HepG2 (cell line): ENCODE results near the gene ZMIZ1. TPM values are rescaled to one million over a fixed set of nuclear protein-coding genes. Genes with fewer than 3 reads are reported as not detected.

ENCODE experiments used
- ATRX ChIP-seq: sonication (generic); formaldehyde crosslinking; IDR thresholded peaks from 2 replicates; pipeline ENCODE4 v1.4.0; 2020; ENCODE audit warnings: missing genetic modification reagents, borderline replicate concordance
- CBX5 ChIP-seq: sonication (generic); formaldehyde crosslinking; IDR thresholded peaks from 2 replicates; pipeline ENCODE4 v1.4.0; 2020; ENCODE audit warnings: missing genetic modification reagents, borderline replicate concordance
- FOXM1 ChIP-seq: sonication (generic); formaldehyde crosslinking; IDR thresholded peaks from 2 replicates; pipeline ENCODE4 v1.5.0; 2020; ENCODE audit warnings: missing genetic modification reagents
- HMGA1 ChIP-seq: sonication (generic); formaldehyde crosslinking; conservative IDR thresholded peaks from 2 replicates; pipeline ENCODE4 v1.4.0; 2020; ENCODE audit warnings: missing genetic modification reagents
- JARID2 ChIP-seq: sonication (generic); formaldehyde crosslinking; IDR thresholded peaks from 2 replicates; pipeline ENCODE4 v1.8.1; 2023; ENCODE audit warnings: missing genetic modification reagents, inconsistent platforms; ENCODE audit not compliant: insufficient replicate concordance
- POLR2AphosphoS2 ChIP-seq: IDR thresholded peaks from 2 replicates; pipeline ENCODE4 v1.6.1; 2011; ENCODE audit warnings: low read depth, low read length, improper control_type of control experiment
- RFX5 ChIP-seq: IDR thresholded peaks from 2 replicates; pipeline ENCODE4 v1.6.1; 2011; ENCODE audit warnings: low read depth, low read length, improper control_type of control experiment
- STAG1 ChIP-seq: sonication (generic); formaldehyde crosslinking; IDR thresholded peaks from 2 replicates; pipeline ENCODE4 v1.4.0; 2020; ENCODE audit warnings: missing genetic modification reagents
- TBX3 ChIP-seq: fragments of 450-650 bp; IDR thresholded peaks from 2 replicates; pipeline ENCODE4 v1.6.1; 2017; ENCODE audit warnings: antibody characterized with exemption, mild to moderate bottlenecking, inconsistent platforms, borderline replicate concordance
- TRAFD1 ChIP-seq: sonication (generic); formaldehyde crosslinking; IDR thresholded peaks from 2 replicates; pipeline ENCODE4 v1.5.1; 2020; ENCODE audit warnings: missing genetic modification reagents, mild to moderate bottlenecking, borderline replicate concordance
- WIZ ChIP-seq: sonication (generic); formaldehyde crosslinking; IDR thresholded peaks from 2 replicates; pipeline ENCODE4 v1.5.1; 2020; ENCODE audit warnings: mild to moderate bottlenecking, missing genetic modification reagents
- ZBTB38 ChIP-seq: sonication (generic); formaldehyde crosslinking; IDR thresholded peaks from 2 replicates; pipeline ENCODE4 v1.5.1; 2020; ENCODE audit warnings: mild to moderate bottlenecking, missing genetic modification reagents
- ZFY ChIP-seq: sonication (generic); formaldehyde crosslinking; IDR thresholded peaks from 2 replicates; pipeline ENCODE4 v1.4.0; 2020; ENCODE audit warnings: missing genetic modification reagents
- ZNF121 ChIP-seq: sonication (generic); formaldehyde crosslinking; IDR thresholded peaks from 2 replicates; pipeline ENCODE4 v1.5.0; 2020; ENCODE audit warnings: mild to moderate bottlenecking, missing genetic modification reagents
- ZNF160 ChIP-seq: sonication (generic); formaldehyde crosslinking; IDR thresholded peaks from 2 replicates; pipeline ENCODE4 v1.8.0; 2022; ENCODE audit warnings: mild to moderate bottlenecking, inconsistent platforms, missing genetic modification reagents
- ZNF280D ChIP-seq: sonication (generic); formaldehyde crosslinking; IDR thresholded peaks from 2 replicates; pipeline ENCODE4 v1.5.1; 2020; ENCODE audit warnings: mild to moderate bottlenecking, missing genetic modification reagents
- ZNF674 ChIP-seq: sonication (generic); formaldehyde crosslinking; IDR thresholded peaks from 2 replicates; pipeline ENCODE4 v1.5.0; 2020; ENCODE audit warnings: low read depth, mild to moderate bottlenecking, missing genetic modification reagents
- ZNF703 ChIP-seq: sonication (generic); formaldehyde crosslinking; IDR thresholded peaks from 2 replicates; pipeline ENCODE4 v1.5.1; 2020; ENCODE audit warnings: missing genetic modification reagents, mild to moderate bottlenecking, moderate library complexity, borderline replicate concordance
- polyA plus RNA-seq, 8 experiments: library from polyadenylated mRNA; depleted of rRNA in 3 of 8; stranded (reverse) in 7 of 8; unstranded in 1 of 8; fragments of >200 nt; fragmentation: Illumina TruSeq in 4 of 8; extraction: Trizol in 4 of 8; gene quantifications; 2 replicates each; pipeline versions ENCODE4 v1.2.1 to v1.2.3, GENCODE V29; 2011 to 2016; ENCODE audit warnings: low read depth in 4 of 8, missing spikeins in 1 of 8, mixed read lengths in 1 of 8; ENCODE audit not compliant: insufficient read depth in 1 of 8
- total RNA-seq, 5 experiments: library from RNA; depleted of rRNA; stranded (reverse); fragments of >200 nt; fragmentation: Illumina TruSeq; extraction: Trizol; gene quantifications; 2 replicates each; pipeline ENCODE4 v1.2.3, GENCODE V29; 2016; ENCODE audit warnings: low read depth in 1 of 5
- TF ChIP-seq, protein P1 (sequence below): sonication (generic); formaldehyde crosslinking; IDR thresholded peaks from 2 replicates; pipeline ENCODE4 v1.4.0; 2020; ENCODE audit warnings: missing genetic modification reagents, borderline replicate concordance
- TF ChIP-seq, protein P2 (sequence below): sonication (generic); formaldehyde crosslinking; IDR thresholded peaks from 2 replicates; pipeline ENCODE4 v1.5.0; 2020; ENCODE audit warnings: missing genetic modification reagents, mild to moderate bottlenecking, borderline replicate concordance

The ZMIZ1 gene
- total and polyA plus RNA-seq, 2 of the 13 experiments (the other 11 are each of a cell fraction or from before 2014, with no cell fraction given): 5.3 to 10.2 TPM

DNA sequence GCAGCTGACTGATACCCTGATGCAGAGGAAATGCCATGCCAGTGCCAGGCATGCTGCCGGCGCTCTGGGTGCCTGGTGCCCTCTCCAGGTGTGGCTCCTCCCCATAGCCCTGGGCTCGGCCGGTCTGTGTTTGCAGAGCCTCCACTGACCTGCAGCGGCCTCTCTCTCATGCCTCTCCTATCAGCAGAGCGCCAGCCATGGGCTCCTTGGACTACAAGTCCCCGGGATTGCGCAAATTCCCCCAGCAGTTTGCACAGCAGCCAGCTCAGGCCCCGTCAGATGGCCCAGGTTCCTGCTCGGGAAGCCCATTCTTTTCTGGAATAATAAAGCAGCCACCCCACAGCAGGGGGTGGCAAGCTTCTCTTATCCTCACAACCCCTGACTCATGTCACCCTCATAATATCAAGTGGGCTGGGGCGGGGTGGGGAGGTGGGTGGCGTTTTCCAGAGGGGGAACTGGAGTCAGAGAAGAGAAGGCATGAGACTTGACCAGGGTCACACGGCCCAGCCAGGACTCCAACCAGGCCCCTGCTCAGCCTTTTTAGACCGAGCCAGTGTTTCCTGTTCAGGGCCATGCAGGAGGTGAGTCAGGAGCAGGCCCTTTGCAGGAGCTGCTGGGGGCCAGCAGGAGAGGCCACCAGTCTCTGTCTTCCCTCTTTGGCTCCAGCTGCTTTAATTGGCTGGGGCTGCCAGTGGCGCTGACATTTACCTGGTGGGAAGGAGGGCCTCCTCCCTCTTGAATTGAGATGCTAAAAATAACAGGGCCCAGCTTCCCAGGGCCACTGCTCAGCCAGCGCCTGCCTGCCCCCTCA lies 58.6 kb downstream of the ZMIZ1 start (continued):
- peak; percentile 40; the same call in 1 of the 2 replicates for TF ChIP-seq CBX5 (CRISPR knock-in tag)
- TF ChIP-seq ZFY: peak; percentile 66
- TF ChIP-seq, protein P1, sequence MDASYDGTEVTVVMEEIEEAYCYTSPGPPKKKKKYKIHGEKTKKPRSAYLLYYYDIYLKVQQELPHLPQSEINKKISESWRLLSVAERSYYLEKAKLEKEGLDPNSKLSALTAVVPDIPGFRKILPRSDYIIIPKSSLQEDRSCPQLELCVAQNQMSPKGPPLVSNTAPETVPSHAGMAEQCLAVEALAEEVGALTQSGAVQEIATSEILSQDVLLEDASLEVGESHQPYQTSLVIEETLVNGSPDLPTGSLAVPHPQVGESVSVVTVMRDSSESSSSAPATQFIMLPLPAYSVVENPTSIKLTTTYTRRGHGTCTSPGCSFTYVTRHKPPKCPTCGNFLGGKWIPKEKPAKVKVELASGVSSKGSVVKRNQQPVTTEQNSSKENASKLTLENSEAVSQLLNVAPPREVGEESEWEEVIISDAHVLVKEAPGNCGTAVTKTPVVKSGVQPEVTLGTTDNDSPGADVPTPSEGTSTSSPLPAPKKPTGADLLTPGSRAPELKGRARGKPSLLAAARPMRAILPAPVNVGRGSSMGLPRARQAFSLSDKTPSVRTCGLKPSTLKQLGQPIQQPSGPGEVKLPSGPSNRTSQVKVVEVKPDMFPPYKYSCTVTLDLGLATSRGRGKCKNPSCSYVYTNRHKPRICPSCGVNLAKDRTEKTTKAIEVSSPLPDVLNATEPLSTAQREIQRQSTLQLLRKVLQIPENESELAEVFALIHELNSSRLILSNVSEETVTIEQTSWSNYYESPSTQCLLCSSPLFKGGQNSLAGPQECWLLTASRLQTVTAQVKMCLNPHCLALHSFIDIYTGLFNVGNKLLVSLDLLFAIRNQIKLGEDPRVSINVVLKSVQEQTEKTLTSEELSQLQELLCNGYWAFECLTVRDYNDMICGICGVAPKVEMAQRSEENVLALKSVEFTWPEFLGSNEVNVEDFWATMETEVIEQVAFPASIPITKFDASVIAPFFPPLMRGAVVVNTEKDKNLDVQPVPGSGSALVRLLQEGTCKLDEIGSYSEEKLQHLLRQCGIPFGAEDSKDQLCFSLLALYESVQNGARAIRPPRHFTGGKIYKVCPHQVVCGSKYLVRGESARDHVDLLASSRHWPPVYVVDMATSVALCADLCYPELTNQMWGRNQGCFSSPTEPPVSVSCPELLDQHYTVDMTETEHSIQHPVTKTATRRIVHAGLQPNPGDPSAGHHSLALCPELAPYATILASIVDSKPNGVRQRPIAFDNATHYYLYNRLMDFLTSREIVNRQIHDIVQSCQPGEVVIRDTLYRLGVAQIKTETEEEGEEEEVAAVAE (CRISPR knock-in tag): no peak
- TF ChIP-seq ZBTB38 (CRISPR knock-in tag): peak; percentile 52; the same call in 1 of the 2 replicates
- no peak for TF ChIP-seq ZNF121 (CRISPR knock-in tag)
- TF ChIP-seq ZNF160: no peak
- TF ChIP-seq, protein P2, sequence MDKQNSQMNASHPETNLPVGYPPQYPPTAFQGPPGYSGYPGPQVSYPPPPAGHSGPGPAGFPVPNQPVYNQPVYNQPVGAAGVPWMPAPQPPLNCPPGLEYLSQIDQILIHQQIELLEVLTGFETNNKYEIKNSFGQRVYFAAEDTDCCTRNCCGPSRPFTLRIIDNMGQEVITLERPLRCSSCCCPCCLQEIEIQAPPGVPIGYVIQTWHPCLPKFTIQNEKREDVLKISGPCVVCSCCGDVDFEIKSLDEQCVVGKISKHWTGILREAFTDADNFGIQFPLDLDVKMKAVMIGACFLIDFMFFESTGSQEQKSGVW (CRISPR knock-in tag): no peak
- TF ChIP-seq WIZ (CRISPR knock-in tag): 0 out of 2 replicates have a peak, but pooled peaks have one; percentile 19
- no peak for TF ChIP-seq POLR2AphosphoS2
- no peak for TF ChIP-seq TBX3
- no peak for TF ChIP-seq RFX5
- no peak for TF ChIP-seq HMGA1
- TF ChIP-seq ZNF703 (CRISPR knock-in tag): no peak
- no peak for TF ChIP-seq ZNF674 (CRISPR knock-in tag)
- TF ChIP-seq ATRX: no peak
- TF ChIP-seq TRAFD1 (CRISPR knock-in tag): no peak
- TF ChIP-seq JARID2 (CRISPR knock-in tag): no peak
- no peak for TF ChIP-seq FOXM1 (CRISPR knock-in tag)
- no peak for TF ChIP-seq ZNF280D
- peak; percentile 62 for TF ChIP-seq STAG1 (CRISPR knock-in tag)
